Aorta (tissue), 5 donors: ENCODE results near the gene C10orf95. TPM values are rescaled to one million over a fixed set of nuclear protein-coding genes. Genes with fewer than 3 reads are reported as not detected.

ENCODE experiments used
- ATAC-seq: fragments of 200-7000 bp; cut with Tn5 transposase; one replicate; pipeline ENCODE4 v1.9.1; 2022; ENCODE audit warnings: moderate library complexity; ENCODE audit not compliant: low FRiP score
- DNase-seq, 2 donors: peaks; one replicate each; pipeline ENCODE4 v3.0.0-alpha.2; 2020
- H3K27ac ChIP-seq, 2 donors: one replicate each; pipeline ENCODE4 v1.5.1; 2013; ENCODE audit warnings: low read length in 2 of 2, mild to moderate bottlenecking in 2 of 2, moderate library complexity in 2 of 2, control low read depth in 1 of 2, inconsistent platforms in 1 of 2, low read depth in 1 of 2
- H3K27me3 ChIP-seq, 2 donors: one replicate each; pipeline ENCODE4 v1.6.1; 2013; ENCODE audit warnings: control low read depth in 1 of 2, low read length in 1 of 2, mild to moderate bottlenecking in 1 of 2, moderate library complexity in 1 of 2; ENCODE audit not compliant: insufficient read depth in 2 of 2, control insufficient read depth in 1 of 2
- H3K36me3 ChIP-seq, 2 donors: one replicate each; pipeline ENCODE4 v1.6.1; 2013; ENCODE audit warnings: control low read depth in 1 of 2, low read length in 1 of 2, mild to moderate bottlenecking in 1 of 2; ENCODE audit not compliant: insufficient read depth in 2 of 2, control insufficient read depth in 1 of 2
- H3K4me1 ChIP-seq, 2 donors: one replicate each; pipeline ENCODE4 v1.6.1; 2013; ENCODE audit warnings: low read length in 2 of 2, control low read depth in 1 of 2, mild to moderate bottlenecking in 1 of 2, moderate library complexity in 1 of 2; ENCODE audit not compliant: insufficient read depth in 2 of 2, control insufficient read depth in 1 of 2
- H3K4me3 ChIP-seq, 2 donors: one replicate each; pipeline ENCODE4 v1.5.1; 2013; ENCODE audit warnings: low read length in 2 of 2, control low read depth in 1 of 2, mild to moderate bottlenecking in 1 of 2
- H3K9me3 ChIP-seq: one replicate; pipeline ENCODE4 v1.6.1; 2013; ENCODE audit warnings: mild to moderate bottlenecking, low read length; ENCODE audit not compliant: control insufficient read depth
- WGBS, 2 donors: extraction: QIAGEN DNeasy Blood & Tissue Kit; methylation state at CpG; one replicate each; pipeline ENCODE4 v1.1.7; 2013; 5-methylcytosine and 5-hydroxymethylcytosine counted together
- intact Hi-C, 2 donors: fragments of 100-400 bp; cut with DNase I; formaldehyde crosslinking; loops; one replicate each; pipeline versions ENCODE4 v1.14.2 to v1.15.0; 2022
- polyA plus RNA-seq, 2 donors: library from polyadenylated mRNA; stranded (reverse); fragments of 200-250 nt; gene quantifications; one replicate each; pipeline ENCODE4 v1.2.3, GENCODE V29; 2013
- total RNA-seq, 2 donors: library from RNA; stranded (reverse); fragmentation: NEBNext Ultra II Directional; extraction: Animal tissue kit (Norgen Biotek cat#: 25700); gene quantifications; one replicate each; pipeline ENCODE4 v1.2.1, GENCODE V29; 2021
- donor health status: healthy with polysubstance abuse.
- donor health status: Bipolar disorder and iron deficiency.
- donor health status: DM: no; HTN: no; CAD: no.
- donor health status: DM: no; HTN: no; CAD: no.
- donor health status: DM: yes; HTN: yes; CAD: no.

Gene C10orf95
- total and polyA plus RNA-seq, 4 donors: 0.36 TPM; not detected in 3

- H3K4me3 ChIP-seq: no peak overlapping the region
- 1% methylated on average over 48 to 54 of the region's 54 CpGs for WGBS, 2 donors
- DNase-seq: peak; percentile 70 to 90
- no peak overlapping the region for H3K27ac ChIP-seq
- intact Hi-C loops: loop anchor here in 1 of 2 donors (2.0 kb wide), 1 partner anchor 25 kb away; the partner anchor contains the start of gene NFKB2
- ATAC-seq: peak; percentile 50
- no peaks in the 10 kb centered on the region for H3K27me3 ChIP-seq
- H3K9me3 ChIP-seq: no peaks in the 10 kb centered on the region
- no peaks in the 10 kb centered on the region for H3K36me3 ChIP-seq
- H3K4me1 ChIP-seq: no peaks in the 10 kb centered on the region
These were observed 31.8 kb downstream of the C10orf95 start for GRCh38 chr10:102419269-102420180.

DNA sequence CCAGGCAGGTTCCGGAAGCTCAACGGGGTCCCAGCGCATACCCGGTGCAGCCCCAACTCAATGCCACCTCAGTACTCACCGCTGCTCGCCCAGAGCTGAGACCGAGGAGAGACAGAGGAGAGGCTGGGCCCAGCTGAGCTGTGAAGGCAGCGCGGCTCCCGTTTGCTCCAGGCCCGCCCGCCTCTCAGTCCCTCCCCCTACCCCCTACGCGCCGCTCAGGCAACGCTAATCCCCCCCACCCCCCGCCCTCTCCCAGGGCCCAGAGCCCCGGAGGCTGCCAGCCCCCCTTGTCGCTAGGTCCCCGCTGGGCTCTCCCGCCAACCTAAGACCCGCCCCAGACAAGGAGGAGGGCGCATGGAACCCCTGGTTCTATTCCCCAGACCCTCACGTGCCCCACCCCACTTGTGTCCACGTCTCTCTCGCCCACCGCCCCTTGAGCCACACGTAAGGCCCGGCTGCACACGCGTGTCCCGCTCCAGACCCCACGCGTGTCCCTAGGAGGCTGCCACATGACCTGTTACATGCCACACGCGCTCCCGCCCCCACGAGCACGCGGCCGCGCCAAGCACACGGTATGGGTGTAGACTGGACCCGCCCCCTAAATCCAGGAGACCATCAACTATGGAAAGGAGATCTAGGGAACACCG, 32.6 kb downstream of the C10orf95 start, which contains the start of gene PSD:
TSS of gene PSD (minus strand) at position 164 of the 647 bp plus-strand sequence. CDS start 1,747 bp downstream, outside the sequence.
- Histone ChIP-seq H3K4me3 (no peak within 1 kb of the TSS), H3K36me3 (no peaks in the 10 kb centered on the region), H3K9me3 (no peaks in the 10 kb centered on the region), H3K27me3 (no peaks in the 10 kb centered on the region), H3K4me1 (no peaks in the 10 kb centered on the region), H3K27ac (no peak within 1 kb of the TSS)
- ATAC-seq (no peak), DNase-seq (no peak)
- intact Hi-C loops: no loop called here
- WGBS, 2 donors: 2% methylated on average over 33 to 45 of the region's 45 CpGs

GRCh38 chr10:102416695-102417094, 34.6 kb downstream of the C10orf95 start:
- DNase-seq: no peak
- WGBS, 2 donors: 83% methylated on average over 20 of the region's 20 CpGs

DNA sequence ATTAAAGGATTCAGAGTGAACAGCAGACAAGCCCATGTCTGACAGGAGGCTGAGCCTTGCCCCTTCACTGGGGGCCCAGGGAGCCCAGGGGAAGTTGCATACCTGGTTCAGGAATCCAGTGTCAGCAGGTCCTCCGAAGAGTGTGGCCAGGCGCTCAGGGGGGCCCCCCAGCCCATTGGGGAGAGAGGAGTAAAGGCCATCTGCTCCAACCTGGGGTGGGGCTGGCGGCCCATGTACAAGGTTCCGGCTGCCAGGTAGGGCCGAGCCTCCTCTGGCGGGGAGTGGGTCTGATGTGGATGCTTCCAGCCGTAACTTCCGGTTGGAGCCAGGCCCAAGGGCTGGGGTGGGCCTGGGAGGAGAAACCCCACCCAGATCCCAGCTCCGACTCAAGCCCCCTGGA, 35.1 kb downstream of the C10orf95 start:
- H3K36me3 ChIP-seq: no peaks in the 10 kb centered on the region
- no peaks in the 10 kb centered on the region for H3K27me3 ChIP-seq
- H3K27ac ChIP-seq: no peak overlapping the region
- ATAC-seq: no peak
- DNase-seq: no peak
- H3K9me3 ChIP-seq: no peaks in the 10 kb centered on the region
- no peaks in the 10 kb centered on the region for H3K4me1 ChIP-seq
- WGBS, 2 donors: 76 to 80% methylated on average over 9 of the region's 9 CpGs
- intact Hi-C loops: no loop called here
- H3K4me3 ChIP-seq: no peak overlapping the region

More at GRCh38 chr10:102416695-102417094, 34.6 kb downstream of the C10orf95 start:
- intact Hi-C loops: no loop called here
- H3K9me3 ChIP-seq: no peaks in the 10 kb centered on the region
- ATAC-seq: no peak
- no peaks in the 10 kb centered on the region for H3K36me3 ChIP-seq
- H3K27ac ChIP-seq: no peak overlapping the region
- H3K27me3 ChIP-seq: no peaks in the 10 kb centered on the region
- no peaks in the 10 kb centered on the region for H3K4me1 ChIP-seq
- H3K4me3 ChIP-seq: no peak overlapping the region

DNA sequence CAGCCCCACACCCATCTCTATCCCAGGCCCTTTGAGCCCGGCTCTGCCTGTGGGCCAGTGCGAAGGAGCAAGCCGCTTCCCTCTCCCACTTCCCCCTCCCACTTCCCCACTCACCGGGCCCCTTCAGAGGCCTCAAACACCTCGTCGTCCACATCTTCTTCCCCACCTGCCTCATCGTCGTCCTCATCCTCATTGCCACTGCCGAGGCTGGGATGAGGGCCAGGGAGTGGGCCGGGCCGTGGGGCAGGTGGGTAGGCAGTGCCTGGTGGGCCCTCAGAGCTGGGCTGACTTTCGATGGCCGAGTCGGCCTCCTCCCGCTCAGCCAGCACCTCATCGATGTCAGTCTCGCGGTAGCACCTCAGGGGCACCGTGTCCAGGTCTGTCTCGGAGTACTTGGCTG, 36.6 kb downstream of the C10orf95 start:
- no peaks in the 10 kb centered on the region for H3K27me3 ChIP-seq
- intact Hi-C loops: no loop called here
- H3K9me3 ChIP-seq: no peaks in the 10 kb centered on the region
- no peak overlapping the region for H3K27ac ChIP-seq
- no peaks in the 10 kb centered on the region for H3K4me1 ChIP-seq
- DNase-seq (no peak), ATAC-seq (no peak)
- 53 to 54% methylated on average over 19 to 20 of the region's 20 CpGs for WGBS, 2 donors
- H3K4me3 ChIP-seq: no peak overlapping the region
- no peaks in the 10 kb centered on the region for H3K36me3 ChIP-seq

DNA sequence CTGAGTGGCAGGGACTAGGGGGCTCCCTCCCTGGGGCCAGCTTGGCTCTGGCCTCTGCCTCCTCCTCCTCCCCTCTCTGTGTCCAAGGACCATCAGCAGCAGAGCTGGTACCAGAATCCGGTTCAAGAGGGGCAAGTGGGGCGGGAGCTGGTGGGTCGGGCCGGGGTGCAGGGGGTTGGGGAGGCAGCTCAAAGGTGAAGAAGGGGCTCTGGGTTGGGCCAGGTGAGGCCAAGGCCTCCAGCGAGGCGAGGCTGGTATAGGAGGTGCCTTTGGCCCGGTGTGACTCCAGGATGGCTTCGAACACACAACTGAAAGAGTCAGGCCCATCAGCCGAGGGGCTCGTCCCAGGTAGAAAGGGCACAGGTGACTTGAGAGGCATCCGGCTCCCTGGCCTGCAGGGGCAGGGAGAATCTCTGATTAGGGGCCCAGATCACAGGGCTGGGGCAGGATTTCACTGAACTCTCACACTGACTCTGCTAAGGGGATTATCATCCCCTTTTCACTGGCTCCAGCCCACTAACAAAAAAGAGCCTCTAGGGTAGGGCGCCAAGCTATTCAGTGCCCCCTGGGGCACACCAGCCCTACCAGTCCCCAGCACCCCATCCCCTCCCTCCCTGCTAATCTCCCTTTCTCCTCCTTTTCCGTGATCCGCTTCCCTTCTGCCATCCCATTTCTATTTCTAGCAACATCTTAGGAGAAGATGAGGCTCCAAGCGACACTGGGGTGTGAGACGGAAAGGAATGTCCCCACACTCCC, 37.4 kb downstream of the C10orf95 start:
- H3K27ac ChIP-seq: no peak overlapping the region
- intact Hi-C loops: no loop called here
- ATAC-seq (no peak), DNase-seq (no peak)
- 72 to 74% methylated on average over 16 of the region's 16 CpGs for WGBS, 2 donors
- H3K9me3 ChIP-seq: no peaks in the 10 kb centered on the region
- no peaks in the 10 kb centered on the region for H3K27me3 ChIP-seq
- H3K4me1 ChIP-seq: no peaks in the 10 kb centered on the region
- no peak overlapping the region for H3K4me3 ChIP-seq
- H3K36me3 ChIP-seq: no peaks in the 10 kb centered on the region

GRCh38 chr10:102413053-102413705, 38.2 kb downstream of the C10orf95 start:
- Histone ChIP-seq H3K9me3 (no peaks in the 10 kb centered on the region), H3K27me3 (no peaks in the 10 kb centered on the region), H3K36me3 (no peaks in the 10 kb centered on the region), H3K27ac (no peak overlapping the region), H3K4me3 (no peak overlapping the region), H3K4me1 (no peaks in the 10 kb centered on the region)
- DNase-seq: no peak
- ATAC-seq: no peak
- intact Hi-C loops: no loop called here
- WGBS, 2 donors: 16 to 25% methylated on average over 5 of the region's 5 CpGs

GRCh38 chr10:102412293-102412692, 39.0 kb downstream of the C10orf95 start:
- WGBS, 2 donors: 87 to 92% methylated on average over 10 of the region's 10 CpGs
- Histone ChIP-seq H3K4me3 (no peak overlapping the region), H3K36me3 (no peaks in the 10 kb centered on the region), H3K27ac (no peak overlapping the region), H3K27me3 (no peaks in the 10 kb centered on the region), H3K9me3 (no peaks in the 10 kb centered on the region), H3K4me1 (no peaks in the 10 kb centered on the region)
- DNase-seq (no peak), ATAC-seq (no peak)
- intact Hi-C loops: no loop called here
